ENCODE results near the gene RAB31.

- TF ChIP-seq, protein P1, sequence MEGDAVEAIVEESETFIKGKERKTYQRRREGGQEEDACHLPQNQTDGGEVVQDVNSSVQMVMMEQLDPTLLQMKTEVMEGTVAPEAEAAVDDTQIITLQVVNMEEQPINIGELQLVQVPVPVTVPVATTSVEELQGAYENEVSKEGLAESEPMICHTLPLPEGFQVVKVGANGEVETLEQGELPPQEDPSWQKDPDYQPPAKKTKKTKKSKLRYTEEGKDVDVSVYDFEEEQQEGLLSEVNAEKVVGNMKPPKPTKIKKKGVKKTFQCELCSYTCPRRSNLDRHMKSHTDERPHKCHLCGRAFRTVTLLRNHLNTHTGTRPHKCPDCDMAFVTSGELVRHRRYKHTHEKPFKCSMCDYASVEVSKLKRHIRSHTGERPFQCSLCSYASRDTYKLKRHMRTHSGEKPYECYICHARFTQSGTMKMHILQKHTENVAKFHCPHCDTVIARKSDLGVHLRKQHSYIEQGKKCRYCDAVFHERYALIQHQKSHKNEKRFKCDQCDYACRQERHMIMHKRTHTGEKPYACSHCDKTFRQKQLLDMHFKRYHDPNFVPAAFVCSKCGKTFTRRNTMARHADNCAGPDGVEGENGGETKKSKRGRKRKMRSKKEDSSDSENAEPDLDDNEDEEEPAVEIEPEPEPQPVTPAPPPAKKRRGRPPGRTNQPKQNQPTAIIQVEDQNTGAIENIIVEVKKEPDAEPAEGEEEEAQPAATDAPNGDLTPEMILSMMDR (IDR thresholded peaks at IDR 0.05 in 4 of 5, conservative IDR thresholded peaks at IDR 0.05 in 1 of 5) = no peak
- TF ChIP-seq POLR2A (IDR thresholded peaks at IDR 0.05) = no peak
Observed at GRCh38 chr18:9858642-9859041, 150.5 kb downstream of the RAB31 start.

Data from gastrocnemius medialis (tissue), 4 donors.